Kidney (tissue), 14 donors: ENCODE results near the gene RAI1. TPM values are rescaled to one million over a fixed set of nuclear protein-coding genes. Genes with fewer than 3 reads are reported as not detected.

ENCODE experiments used
- DNase-seq, 5 donors: peaks; one replicate each; pipeline ENCODE4 v3.0.0-alpha.2; 2013 to 2020
- FAIRE-seq: peaks from 2 replicates; lab custom pipeline; 2012; peaks lifted over from hg19 to GRCh38; lab: Jason Lieb, UNC
- H3K27ac ChIP-seq, 2 donors: one replicate each; pipeline ENCODE4 v1.7.0; 2013; ENCODE audit warnings: low read depth in 2 of 2, low read length in 2 of 2, inconsistent platforms in 1 of 2
- H3K27me3 ChIP-seq: one replicate; pipeline ENCODE4 v1.7.1; 2013; ENCODE audit warnings: low read length, inconsistent platforms; ENCODE audit not compliant: control insufficient read depth, insufficient read depth
- H3K36me3 ChIP-seq, 3 donors: one replicate each; pipeline versions ENCODE4 v1.7.0 to v1.7.1; 2013; ENCODE audit warnings: low read length in 3 of 3, control low read depth in 1 of 3, inconsistent platforms in 1 of 3; ENCODE audit not compliant: insufficient read depth in 3 of 3, control insufficient read depth in 2 of 3
- H3K4me1 ChIP-seq, 3 donors: one replicate each; pipeline versions ENCODE4 v1.7.0 to v1.7.1; 2013; ENCODE audit warnings: low read length in 3 of 3, inconsistent platforms in 1 of 3, low read depth in 1 of 3; ENCODE audit not compliant: control insufficient read depth in 2 of 3, insufficient read depth in 2 of 3
- H3K4me3 ChIP-seq, 3 donors: one replicate each; pipeline versions ENCODE4 v1.7.0 to v1.8.1; 2013; ENCODE audit warnings: low read length in 3 of 3, control low read depth in 1 of 3, inconsistent platforms in 1 of 3
- H3K9ac ChIP-seq, 3 donors: one replicate each; pipeline versions ENCODE4 v1.7.0 to v1.7.1; 2013; ENCODE audit warnings: low read length in 3 of 3, control low read depth in 1 of 3, inconsistent platforms in 1 of 3
- H3K9me3 ChIP-seq, 3 donors: one replicate each; pipeline versions ENCODE4 v1.7.0 to v1.7.1; 2013; ENCODE audit warnings: low read length in 3 of 3, control low read depth in 1 of 3, inconsistent platforms in 1 of 3; ENCODE audit not compliant: control insufficient read depth in 2 of 3, insufficient read depth in 1 of 3
- intact Hi-C: fragments of 100-400 bp; cut with DNase I; formaldehyde crosslinking; loops from one replicate; pipeline ENCODE4 v1.11.1; 2022
- polyA plus RNA-seq: library from polyadenylated mRNA; stranded (reverse); fragments of 350-450 nt; fragmentation: Illumina TruSeq; extraction: RNeasy Lipid Tissue Mini Kit (QIAGEN cat#74804); gene quantifications from one replicate; pipeline ENCODE4 v1.2.3, GENCODE V29; 2014; ENCODE audit warnings: low read depth, low replicate concordance; ENCODE audit not compliant: insufficient read depth
- total RNA-seq: library from RNA; stranded (reverse); fragmentation: NEBNext Ultra II Directional; extraction: Animal tissue kit (Norgen Biotek cat#: 25700); gene quantifications from one replicate; pipeline ENCODE4 v1.2.1, GENCODE V29; 2021
- TF ChIP-seq, protein P1 (sequence below): IDR thresholded peaks from 3 replicates; pipeline ENCODE4 v1.5.1; 2012; ENCODE audit warnings: mild to moderate bottlenecking, moderate library complexity, borderline replicate concordance; ENCODE audit not compliant: insufficient read depth; ENCODE audit errors: extremely low read depth
- donor health status: control.
- donor health status: control.
- donor health status: control.
- donor health status: control.
- donor health status: control.
- donor health status: DM: yes; HTN: yes; CAD: no.
- donor health status: Normal renal cell carcinoma (clear cell type).

Gene RAI1
- total and polyA plus RNA-seq, 2 donors from 2014 or later: 6.7 to 50.5 TPM

DNA sequence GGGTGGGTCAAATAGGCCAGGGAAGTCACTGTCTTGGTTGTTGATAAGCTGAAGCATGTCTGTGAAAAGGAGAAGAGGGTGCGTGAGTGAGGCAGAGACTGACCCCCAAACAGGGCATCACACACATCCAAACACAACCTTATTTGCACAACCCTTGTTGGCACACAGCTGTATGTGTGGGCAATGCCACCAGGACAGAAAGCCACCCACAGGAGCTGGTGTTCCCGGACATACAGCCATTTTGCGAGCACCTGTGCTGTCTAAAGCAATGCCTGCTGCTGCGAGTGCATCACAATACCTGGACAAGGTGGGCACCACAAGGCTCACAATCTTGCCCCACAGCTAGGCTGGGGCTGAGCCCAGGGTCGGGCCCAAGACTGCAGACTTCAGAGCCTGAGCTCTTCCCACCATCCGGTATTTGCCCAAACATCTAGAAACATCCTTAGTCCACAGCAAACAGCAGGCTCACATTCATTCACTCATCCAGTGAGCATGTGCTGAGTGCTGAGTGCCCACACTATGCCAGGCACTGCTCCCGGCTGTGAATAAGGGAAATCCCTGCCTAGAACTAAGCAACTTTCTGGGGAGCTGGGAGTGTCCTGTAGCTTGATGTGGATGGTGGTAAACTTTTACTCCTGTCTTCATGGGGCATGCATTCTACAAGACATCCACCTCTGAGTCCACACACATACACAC, 139.4 kb downstream of the RAI1 start:
- TF ChIP-seq, protein P1, sequence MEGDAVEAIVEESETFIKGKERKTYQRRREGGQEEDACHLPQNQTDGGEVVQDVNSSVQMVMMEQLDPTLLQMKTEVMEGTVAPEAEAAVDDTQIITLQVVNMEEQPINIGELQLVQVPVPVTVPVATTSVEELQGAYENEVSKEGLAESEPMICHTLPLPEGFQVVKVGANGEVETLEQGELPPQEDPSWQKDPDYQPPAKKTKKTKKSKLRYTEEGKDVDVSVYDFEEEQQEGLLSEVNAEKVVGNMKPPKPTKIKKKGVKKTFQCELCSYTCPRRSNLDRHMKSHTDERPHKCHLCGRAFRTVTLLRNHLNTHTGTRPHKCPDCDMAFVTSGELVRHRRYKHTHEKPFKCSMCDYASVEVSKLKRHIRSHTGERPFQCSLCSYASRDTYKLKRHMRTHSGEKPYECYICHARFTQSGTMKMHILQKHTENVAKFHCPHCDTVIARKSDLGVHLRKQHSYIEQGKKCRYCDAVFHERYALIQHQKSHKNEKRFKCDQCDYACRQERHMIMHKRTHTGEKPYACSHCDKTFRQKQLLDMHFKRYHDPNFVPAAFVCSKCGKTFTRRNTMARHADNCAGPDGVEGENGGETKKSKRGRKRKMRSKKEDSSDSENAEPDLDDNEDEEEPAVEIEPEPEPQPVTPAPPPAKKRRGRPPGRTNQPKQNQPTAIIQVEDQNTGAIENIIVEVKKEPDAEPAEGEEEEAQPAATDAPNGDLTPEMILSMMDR: no peak
- H3K27ac ChIP-seq: no peak overlapping the region
- no peak for DNase-seq
- peak overlapping the region in 1 of 3 donors; percentile 44 for H3K9ac ChIP-seq
- no peak for FAIRE-seq
- no peaks in the 10 kb centered on the region for H3K27me3 ChIP-seq
- H3K4me3 ChIP-seq: peak overlapping the region in 1 of 3 donors; percentile 29
- H3K9me3 ChIP-seq: no peaks in the 10 kb centered on the region
- peaks cover 0 to 22% (median 6%) of the 10 kb centered on the region in 3 donors for H3K36me3 ChIP-seq
- intact Hi-C loops: no loop called here
- peaks cover 2 to 37% (median 19%) of the 10 kb centered on the region in 3 donors for H3K4me1 ChIP-seq

DNA sequence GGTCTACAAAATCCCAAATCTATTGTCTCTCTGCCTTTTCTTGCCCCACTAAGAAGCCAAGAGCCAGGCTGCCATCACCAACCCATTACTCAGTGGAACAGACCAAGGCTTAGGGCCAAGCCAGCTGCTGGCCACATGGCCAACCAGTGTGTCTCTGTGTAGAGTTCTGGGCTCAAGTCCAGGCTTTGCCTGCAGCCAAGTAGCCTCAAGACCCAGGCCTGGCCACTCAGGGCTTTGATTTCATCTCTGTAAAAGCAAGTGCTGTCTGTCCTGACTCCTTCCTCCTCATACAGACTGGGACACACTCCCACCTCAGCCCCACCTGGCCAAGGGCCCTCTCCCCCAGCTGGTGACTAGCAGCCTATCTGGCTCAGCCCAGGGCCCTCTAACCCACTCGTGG, 140.9 kb downstream of the RAI1 start:
- H3K9me3 ChIP-seq: no peaks in the 10 kb centered on the region
- no peaks in the 10 kb centered on the region for H3K27me3 ChIP-seq
- H3K27ac ChIP-seq: no peak overlapping the region
- intact Hi-C loops: no loop called here
- TF ChIP-seq, protein P1: no peak
- DNase-seq (no peak), FAIRE-seq (no peak)
- H3K36me3 ChIP-seq: peaks cover 0 to 17% (median 6%) of the 10 kb centered on the region in 3 donors
- peak overlapping the region in 1 of 3 donors; percentile 61 for H3K4me3 ChIP-seq
- peaks cover 2 to 49% (median 27%) of the 10 kb centered on the region in 3 donors for H3K4me1 ChIP-seq
- H3K9ac ChIP-seq: peak overlapping the region in 1 of 3 donors; percentile 47

DNA sequence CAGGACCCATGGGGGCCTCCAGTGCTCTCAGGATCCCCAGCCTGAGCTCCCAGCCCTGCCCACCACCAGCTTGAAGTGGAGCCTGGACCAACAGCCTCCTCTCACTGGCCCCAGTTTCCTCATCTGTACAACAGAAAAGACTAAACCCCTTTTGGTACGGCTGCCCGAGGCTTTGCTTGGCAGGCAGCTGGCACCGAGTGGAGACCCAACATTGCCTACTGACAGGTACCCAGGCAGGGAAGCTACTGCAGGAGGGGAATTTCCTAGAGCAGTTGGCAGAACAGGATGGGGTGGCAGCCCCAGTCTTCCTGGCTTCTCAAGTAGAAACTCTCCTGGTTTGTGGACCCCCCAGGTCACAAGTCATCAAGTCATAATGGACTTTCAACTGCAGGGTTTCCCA, 141.4 kb downstream of the RAI1 start:
- Histone ChIP-seq H3K9me3 (no peaks in the 10 kb centered on the region), H3K36me3 (peaks cover 0 to 12% (median 6%) of the 10 kb centered on the region in 3 donors), H3K27ac (no peak overlapping the region), H3K27me3 (no peaks in the 10 kb centered on the region), H3K4me3 (peak overlapping the region; percentile 11 to 61 (median 60)), H3K9ac (peak overlapping the region in 1 of 3 donors; percentile 47), H3K4me1 (peaks cover 2 to 53% (median 27%) of the 10 kb centered on the region in 3 donors)
- no peak for DNase-seq
- intact Hi-C loops: no loop called here
- FAIRE-seq: no peak
- TF ChIP-seq, protein P1: no peak
